H1 (cell line): Measurements from ENCODE around the gene FARP2.

Experiments used
- CTCF ChIP-seq, 3 experiments: IDR thresholded peaks; 1 replicate in 2 of 3; 2 replicates in 1 of 3; pipeline versions ENCODE4 v1.5.1 to v1.6.1; 2011; ENCODE audit warnings: low read length in 3 of 3, mild to moderate bottlenecking in 3 of 3, inconsistent platforms in 2 of 3, low read depth in 1 of 3, moderate library complexity in 1 of 3; ENCODE audit not compliant: insufficient read depth in 1 of 3; ENCODE audit errors: control extremely low read depth in 1 of 3
- JUND ChIP-seq: IDR thresholded peaks from 2 replicates; pipeline ENCODE4 v1.6.1; 2011; ENCODE audit warnings: mild to moderate bottlenecking, improper control_type of control experiment, low read length
- RBBP5 ChIP-seq: IDR thresholded peaks from 2 replicates; pipeline ENCODE4 v1.7.1; 2012; ENCODE audit warnings: low read depth, mild to moderate bottlenecking, inconsistent platforms, low read length, moderate library complexity, borderline replicate concordance
- SAP30 ChIP-seq: fragments of 300-600 bp; sonication (generic); IDR thresholded peaks from 2 replicates; pipeline ENCODE4 v1.7.1; 2012; ENCODE audit warnings: low read length, moderate library complexity, mild to moderate bottlenecking, inconsistent platforms; ENCODE audit not compliant: insufficient read depth, insufficient replicate concordance
- SUZ12 ChIP-seq: fragments of 200-600 bp; sonication (generic); IDR thresholded peaks from 2 replicates; pipeline ENCODE4 v1.6.1; 2012; ENCODE audit warnings: mild to moderate bottlenecking, inconsistent platforms, low read length, moderate library complexity, mixed read lengths

- TF ChIP-seq SAP30 = no peak
- TF ChIP-seq JUND = no peak
- no peak for TF ChIP-seq CTCF (IDR thresholded peaks at IDR 0.05; ENCODE audit: control extremely low read depth in 1 of 3, insufficient read depth in 1 of 3, low read depth in 1 of 3, low read length in 3 of 3)
- no peak for TF ChIP-seq SUZ12
- no peak for TF ChIP-seq RBBP5
Observed at GRCh38 chr2:241496003-241496707, 140.1 kb downstream of the FARP2 start.
